ENCODE measurements around the gene CIAO2A.

GRCh38 chr15:64046421-64047153, 47.1 kb downstream of the CIAO2A start, which contains the start of gene DAPK2:
- TF ChIP-seq CTCF (IDR thresholded peaks at IDR 0.05; ENCODE audit: poor library complexity) (peak; percentile 86), EZH2 (IDR thresholded peaks at IDR 0.05; ENCODE audit: borderline replicate concordance) (no peak)
